ENCODE measurements around the gene PLRG1.

DNA sequence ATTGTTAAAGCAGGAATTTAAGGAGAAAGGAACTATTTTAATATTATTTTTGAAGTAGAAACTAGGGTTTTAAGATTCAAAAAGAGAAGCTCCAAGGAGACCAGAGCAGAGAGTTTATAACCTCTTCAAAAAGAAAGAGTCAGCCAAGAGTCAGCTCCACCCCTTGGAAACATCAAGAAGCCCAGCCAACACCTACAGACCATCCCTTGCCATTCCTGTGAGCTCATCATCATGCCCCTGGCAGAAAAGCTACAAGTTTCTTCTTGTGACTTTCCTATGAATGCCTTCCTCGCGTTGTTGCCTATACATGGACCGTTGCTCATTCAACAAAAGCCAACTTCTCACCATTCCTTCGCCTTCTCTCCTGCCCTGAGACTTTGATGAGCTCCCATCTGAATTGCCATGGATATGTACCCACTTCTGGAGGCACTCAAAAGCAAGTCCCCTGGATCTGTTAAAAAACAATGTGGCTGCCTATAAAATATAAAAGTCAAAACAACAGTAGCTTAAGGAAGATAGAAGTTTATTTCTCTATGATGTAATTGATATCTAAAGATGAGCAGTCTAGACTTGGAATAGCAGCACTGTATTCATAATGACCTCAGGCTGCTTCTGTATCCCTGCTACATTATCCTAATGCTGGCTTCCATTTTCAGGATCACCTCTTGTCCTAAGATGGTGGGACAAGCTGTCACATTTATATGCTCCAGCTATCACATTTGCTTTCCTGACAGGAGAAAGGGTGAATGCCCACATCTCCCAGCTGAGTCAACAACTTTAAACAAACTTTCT lies 20.3 kb downstream of the PLRG1 start:
- TF ChIP-seq, protein P1, sequence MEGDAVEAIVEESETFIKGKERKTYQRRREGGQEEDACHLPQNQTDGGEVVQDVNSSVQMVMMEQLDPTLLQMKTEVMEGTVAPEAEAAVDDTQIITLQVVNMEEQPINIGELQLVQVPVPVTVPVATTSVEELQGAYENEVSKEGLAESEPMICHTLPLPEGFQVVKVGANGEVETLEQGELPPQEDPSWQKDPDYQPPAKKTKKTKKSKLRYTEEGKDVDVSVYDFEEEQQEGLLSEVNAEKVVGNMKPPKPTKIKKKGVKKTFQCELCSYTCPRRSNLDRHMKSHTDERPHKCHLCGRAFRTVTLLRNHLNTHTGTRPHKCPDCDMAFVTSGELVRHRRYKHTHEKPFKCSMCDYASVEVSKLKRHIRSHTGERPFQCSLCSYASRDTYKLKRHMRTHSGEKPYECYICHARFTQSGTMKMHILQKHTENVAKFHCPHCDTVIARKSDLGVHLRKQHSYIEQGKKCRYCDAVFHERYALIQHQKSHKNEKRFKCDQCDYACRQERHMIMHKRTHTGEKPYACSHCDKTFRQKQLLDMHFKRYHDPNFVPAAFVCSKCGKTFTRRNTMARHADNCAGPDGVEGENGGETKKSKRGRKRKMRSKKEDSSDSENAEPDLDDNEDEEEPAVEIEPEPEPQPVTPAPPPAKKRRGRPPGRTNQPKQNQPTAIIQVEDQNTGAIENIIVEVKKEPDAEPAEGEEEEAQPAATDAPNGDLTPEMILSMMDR (IDR thresholded peaks at IDR 0.05) = no peak
- TF ChIP-seq EZH2 (IDR thresholded peaks at IDR 0.05) = no peak

All from neural progenitor cell (in vitro differentiated cells).